Activated naive CD8-positive, alpha-beta T cell (primary cell): ENCODE measurements around the gene AQP2.
A peak's percentile ranks its signal among the peaks of the same experiment; 100 is the strongest.

ENCODE experiments used
- H3K27ac Mint-ChIP-seq: one replicate; pipeline ENCODE4 v1.8.0; 2021; ENCODE audit warnings: mixed read lengths
- H3K27me3 Mint-ChIP-seq: one replicate; pipeline ENCODE4 v1.8.0; 2021; ENCODE audit warnings: mixed read lengths
- H3K36me3 Mint-ChIP-seq: one replicate; pipeline ENCODE4 v1.8.0; 2021; ENCODE audit warnings: mixed read lengths
- H3K4me1 Mint-ChIP-seq: one replicate; pipeline ENCODE4 v1.8.0; 2021; ENCODE audit warnings: low read depth, mixed read lengths
- H3K4me3 Mint-ChIP-seq: one replicate; pipeline ENCODE4 v1.8.0; 2021; ENCODE audit warnings: mild to moderate bottlenecking, mixed read lengths
- H3K9me3 Mint-ChIP-seq: one replicate; pipeline ENCODE4 v1.8.0; 2021; ENCODE audit warnings: low read depth, mixed read lengths

The AQP2 gene

GRCh38 chr12:49964849-49965624 lies 14.5 kb downstream of the AQP2 start:
- H3K4me1 Mint-ChIP-seq, result peaks cover 10% of the 10 kb centered on the region
- H3K36me3 Mint-ChIP-seq, result peaks cover 3% of the 10 kb centered on the region
- H3K4me3 Mint-ChIP-seq, result no peak overlapping the region
- H3K9me3 Mint-ChIP-seq, result no peaks in the 10 kb centered on the region
- no peak overlapping the region for H3K27ac Mint-ChIP-seq
- peaks cover 17% of the 10 kb centered on the region for H3K27me3 Mint-ChIP-seq

GRCh38 chr12:49965836-49966235 lies 15.3 kb downstream of the AQP2 start:
- Mint-ChIP-seq H3K4me3 (no peak overlapping the region), H3K36me3 (no peaks in the 10 kb centered on the region), H3K27ac (no peak overlapping the region), H3K9me3 (no peaks in the 10 kb centered on the region), H3K4me1 (peaks cover 3% of the 10 kb centered on the region), H3K27me3 (peaks cover 10% of the 10 kb centered on the region)

GRCh38 chr12:49966511-49967041 lies 16.0 kb downstream of the AQP2 start:
- Mint-ChIP-seq H3K27me3 (peaks cover 10% of the 10 kb centered on the region), H3K4me3 (peak overlapping the region; percentile 54), H3K9me3 (no peaks in the 10 kb centered on the region), H3K27ac (no peak overlapping the region), H3K4me1 (peaks cover 3% of the 10 kb centered on the region), H3K36me3 (no peaks in the 10 kb centered on the region)

GRCh38 chr12:49967042-49967776 lies 16.7 kb downstream of the AQP2 start:
- H3K9me3 Mint-ChIP-seq, result no peaks in the 10 kb centered on the region
- no peaks in the 10 kb centered on the region for H3K36me3 Mint-ChIP-seq
- H3K27me3 Mint-ChIP-seq, result peaks cover 10% of the 10 kb centered on the region
- H3K27ac Mint-ChIP-seq, result no peak overlapping the region
- H3K4me1 Mint-ChIP-seq, result peaks cover 3% of the 10 kb centered on the region
- H3K4me3 Mint-ChIP-seq, result peak overlapping the region; percentile 72

GRCh38 chr12:49967777-49968250 lies 17.3 kb downstream of the AQP2 start:
- H3K4me1 Mint-ChIP-seq, result peaks cover 1% of the 10 kb centered on the region
- H3K27me3 Mint-ChIP-seq, result peaks cover 7% of the 10 kb centered on the region
- no peak overlapping the region for H3K27ac Mint-ChIP-seq
- no peaks in the 10 kb centered on the region for H3K9me3 Mint-ChIP-seq
- H3K4me3 Mint-ChIP-seq, result peak overlapping the region; percentile 72
- no peaks in the 10 kb centered on the region for H3K36me3 Mint-ChIP-seq

- peaks cover 1% of the 10 kb centered on the region for H3K4me1 Mint-ChIP-seq
- peak overlapping the region; percentile 32 for H3K4me3 Mint-ChIP-seq
- peaks cover 7% of the 10 kb centered on the region for H3K27me3 Mint-ChIP-seq
- H3K27ac Mint-ChIP-seq, result no peak overlapping the region
- H3K9me3 Mint-ChIP-seq, result no peaks in the 10 kb centered on the region
- H3K36me3 Mint-ChIP-seq, result no peaks in the 10 kb centered on the region
Observed at GRCh38 chr12:49968471-49968870, 17.9 kb downstream of the AQP2 start.

- Mint-ChIP-seq H3K4me3 (no peak overlapping the region), H3K4me1 (peaks cover 1% of the 10 kb centered on the region), H3K27ac (no peak overlapping the region), H3K36me3 (no peaks in the 10 kb centered on the region), H3K27me3 (peaks cover 7% of the 10 kb centered on the region), H3K9me3 (no peaks in the 10 kb centered on the region)
Observed at GRCh38 chr12:49969027-49969426, 18.5 kb downstream of the AQP2 start.

GRCh38 chr12:49969651-49970429 lies 19.3 kb downstream of the AQP2 start:
- H3K4me3 Mint-ChIP-seq, result no peak overlapping the region

GRCh38 chr12:49970658-49971057 lies 20.1 kb downstream of the AQP2 start:
- H3K27ac Mint-ChIP-seq, result no peak overlapping the region
- H3K4me1 Mint-ChIP-seq, result peaks cover 1% of the 10 kb centered on the region
- H3K36me3 Mint-ChIP-seq, result no peaks in the 10 kb centered on the region
- H3K27me3 Mint-ChIP-seq, result peaks cover 2% of the 10 kb centered on the region
- no peaks in the 10 kb centered on the region for H3K9me3 Mint-ChIP-seq
- no peak overlapping the region for H3K4me3 Mint-ChIP-seq

More at GRCh38 chr12:49969651-49970429, 19.3 kb downstream of the AQP2 start:
- no peaks in the 10 kb centered on the region for H3K9me3 Mint-ChIP-seq
- no peaks in the 10 kb centered on the region for H3K36me3 Mint-ChIP-seq
- no peak overlapping the region for H3K27ac Mint-ChIP-seq
- peaks cover 1% of the 10 kb centered on the region for H3K4me1 Mint-ChIP-seq
- H3K27me3 Mint-ChIP-seq, result peaks cover 4% of the 10 kb centered on the region

GRCh38 chr12:49971141-49971540 lies 20.6 kb downstream of the AQP2 start:
- H3K4me3 Mint-ChIP-seq, result no peak overlapping the region
- no peak overlapping the region for H3K27ac Mint-ChIP-seq
- H3K4me1 Mint-ChIP-seq, result peaks cover 1% of the 10 kb centered on the region
- no peaks in the 10 kb centered on the region for H3K36me3 Mint-ChIP-seq
- H3K27me3 Mint-ChIP-seq, result peaks cover 2% of the 10 kb centered on the region
- no peaks in the 10 kb centered on the region for H3K9me3 Mint-ChIP-seq

- Mint-ChIP-seq H3K36me3 (no peaks in the 10 kb centered on the region), H3K4me1 (no peaks in the 10 kb centered on the region), H3K9me3 (no peaks in the 10 kb centered on the region), H3K27me3 (peaks cover 2% of the 10 kb centered on the region), H3K27ac (no peak overlapping the region), H3K4me3 (no peak overlapping the region)
Observed at GRCh38 chr12:49972129-49972528, 21.6 kb downstream of the AQP2 start.

GRCh38 chr12:49972641-49973360 lies 22.3 kb downstream of the AQP2 start, which contains the start of gene AQP6:
AQP6 (plus strand) TSS chr12:49972947; CDS start chr12:49973174, 227 bp downstream.
- H3K9me3 Mint-ChIP-seq, result no peaks in the 10 kb centered on the region
- H3K4me1 Mint-ChIP-seq, result no peaks in the 10 kb centered on the region
- peaks cover 2% of the 10 kb centered on the region for H3K27me3 Mint-ChIP-seq
- H3K36me3 Mint-ChIP-seq, result no peaks in the 10 kb centered on the region
- no peak within 1 kb of the TSS for H3K4me3 Mint-ChIP-seq
- no peak within 1 kb of the TSS for H3K27ac Mint-ChIP-seq

GRCh38 chr12:49973361-49973830 lies 22.9 kb downstream of the AQP2 start:
- H3K4me1 Mint-ChIP-seq, result no peaks in the 10 kb centered on the region
- H3K27me3 Mint-ChIP-seq, result peaks cover 2% of the 10 kb centered on the region
- H3K9me3 Mint-ChIP-seq, result no peaks in the 10 kb centered on the region
- no peak overlapping the region for H3K4me3 Mint-ChIP-seq
- H3K27ac Mint-ChIP-seq, result no peak overlapping the region
- H3K36me3 Mint-ChIP-seq, result no peaks in the 10 kb centered on the region

- Mint-ChIP-seq H3K27me3 (no peaks in the 10 kb centered on the region), H3K9me3 (no peaks in the 10 kb centered on the region), H3K36me3 (no peaks in the 10 kb centered on the region), H3K27ac (no peak overlapping the region), H3K4me1 (no peaks in the 10 kb centered on the region), H3K4me3 (no peak overlapping the region)
Observed at GRCh38 chr12:49974231-49974675, 23.7 kb downstream of the AQP2 start.
